HT1080 (cell line): ENCODE data around the gene ZCCHC24. TPM values are rescaled to one million over a fixed set of nuclear protein-coding genes. Genes with fewer than 3 reads are reported as not detected.

Source experiments
- DNase-seq: peaks from one replicate; pipeline ENCODE4 v3.0.0-alpha.2; 2015; ENCODE audit warnings: low read depth
- total RNA-seq: library from RNA; depleted of rRNA; stranded (reverse); fragments of >200 nt; shearing (Covaris generic); gene quantifications from 2 replicates; pipeline ENCODE4 v1.2.3, GENCODE V29; 2014

Gene ZCCHC24
- total RNA-seq, 1 experiment from 2014 or later: 9.4 TPM

GRCh38 chr10:79385804-79386531, 59.5 kb downstream of the ZCCHC24 start:
- DNase-seq: no peak

GRCh38 chr10:79385392-79385795, 60.0 kb downstream of the ZCCHC24 start:
- no peak for DNase-seq

GRCh38 chr10:79384773-79385391, 60.5 kb downstream of the ZCCHC24 start:
- DNase-seq: no peak

- DNase-seq: no peak
Observed at GRCh38 chr10:79383974-79384606, 61.3 kb downstream of the ZCCHC24 start.

- DNase-seq: no peak
Observed at GRCh38 chr10:79382491-79382941, 62.9 kb downstream of the ZCCHC24 start.

GRCh38 chr10:79381804-79382221, 63.6 kb downstream of the ZCCHC24 start:
- peak; percentile 81 for DNase-seq

- DNase-seq: no peak
Observed at GRCh38 chr10:79380946-79381721, 64.3 kb downstream of the ZCCHC24 start.

GRCh38 chr10:79380125-79380945, 65.1 kb downstream of the ZCCHC24 start:
- DNase-seq: no peak

GRCh38 chr10:79379512-79380124, 65.8 kb downstream of the ZCCHC24 start:
- no peak for DNase-seq

- DNase-seq: no peak
Observed at GRCh38 chr10:79378647-79379511, 66.5 kb downstream of the ZCCHC24 start.

GRCh38 chr10:79378383-79378646, 67.1 kb downstream of the ZCCHC24 start:
- no peak for DNase-seq

- no peak for DNase-seq
Observed at GRCh38 chr10:79377557-79378382, 67.7 kb downstream of the ZCCHC24 start.

- DNase-seq: no peak
Observed at GRCh38 chr10:79376751-79377556, 68.5 kb downstream of the ZCCHC24 start.

- no peak for DNase-seq
Observed at GRCh38 chr10:79376078-79376628, 69.3 kb downstream of the ZCCHC24 start.

- DNase-seq: peak; percentile 50
Observed at GRCh38 chr10:79375321-79376077, 69.9 kb downstream of the ZCCHC24 start.

- DNase-seq: peak; percentile 64
Observed at GRCh38 chr10:79374312-79375191, 70.9 kb downstream of the ZCCHC24 start.
